HG03354 (cell line): ENCODE data around the gene DDX17.

Experiments used
- ATAC-seq: cut with Tn5 transposase; IDR thresholded peaks from one replicate; pipeline ENCODE4 v1.9.1; 2021; ENCODE audit warnings: mild to moderate bottlenecking; ENCODE audit not compliant: unreplicated experiment, poor library complexity, severe bottlenecking

The DDX17 gene

GRCh38 chr22:38452373-38453065 lies 53.6 kb downstream of the DDX17 start:
- no peak for ATAC-seq

- ATAC-seq, result no peak
Observed at GRCh38 chr22:38451864-38452263, 54.2 kb downstream of the DDX17 start.

GRCh38 chr22:38451404-38451803 lies 54.7 kb downstream of the DDX17 start:
- no peak for ATAC-seq

GRCh38 chr22:38450234-38450797 lies 55.8 kb downstream of the DDX17 start:
- no peak for ATAC-seq

- no peak for ATAC-seq
Observed at GRCh38 chr22:38449776-38450175, 56.3 kb downstream of the DDX17 start.

GRCh38 chr22:38448945-38449745 lies 57.0 kb downstream of the DDX17 start:
- no peak for ATAC-seq

GRCh38 chr22:38446018-38446601 lies 60.0 kb downstream of the DDX17 start:
- no peak for ATAC-seq

GRCh38 chr22:38444783-38445182 lies 61.3 kb downstream of the DDX17 start:
- ATAC-seq, result no peak

- ATAC-seq, result no peak
Observed at GRCh38 chr22:38443628-38444521, 62.2 kb downstream of the DDX17 start.

- no peak for ATAC-seq
Observed at GRCh38 chr22:38442967-38443627, 63.0 kb downstream of the DDX17 start.

- no peak for ATAC-seq
Observed at GRCh38 chr22:38441620-38442287, 64.4 kb downstream of the DDX17 start.

- no peak for ATAC-seq
Observed at GRCh38 chr22:38440747-38441350, 65.3 kb downstream of the DDX17 start.

- ATAC-seq, result no peak
Observed at GRCh38 chr22:38437416-38437815, 68.7 kb downstream of the DDX17 start.

GRCh38 chr22:38436629-38437395 lies 69.3 kb downstream of the DDX17 start:
- ATAC-seq, result no peak

GRCh38 chr22:38435965-38436364 lies 70.1 kb downstream of the DDX17 start:
- ATAC-seq, result no peak

- ATAC-seq, result no peak
Observed at GRCh38 chr22:38435010-38435409, 71.1 kb downstream of the DDX17 start.

- no peak for ATAC-seq
Observed at GRCh38 chr22:38433871-38434270, 72.2 kb downstream of the DDX17 start.
